Hematopoietic multipotent progenitor cell treated with erythropoietin and hydrocortisone succinate and interleukin-3 and kit ligand, for 17 days (in vitro differentiated cells): ENCODE data around the gene ESCO1.

ENCODE experiments used
- DNase-seq: peaks from one replicate; pipeline ENCODE4 v3.0.0-alpha.2; 2015; ENCODE audit warnings: low spot score

The ESCO1 gene

GRCh38 chr18:21489119-21489750 is 111.3 kb downstream of the ESCO1 start:
- peak; percentile 65 for DNase-seq

GRCh38 chr18:21486905-21487437 is 113.5 kb downstream of the ESCO1 start:
- no peak for DNase-seq

- no peak for DNase-seq
Observed at GRCh38 chr18:21484851-21485636, 115.5 kb downstream of the ESCO1 start.

GRCh38 chr18:21483051-21483450 is 117.5 kb downstream of the ESCO1 start:
- DNase-seq = no peak

- DNase-seq = no peak
Observed at GRCh38 chr18:21481739-21482138, 118.8 kb downstream of the ESCO1 start.

GRCh38 chr18:21479721-21480120 is 120.8 kb downstream of the ESCO1 start:
- DNase-seq = no peak
